Nucleus accumbens (tissue), 56 donors: Measurements from ENCODE around the gene ING1.

Experiments
- DNase-seq, 56 donors: peaks; one replicate each; lab custom pipeline; 2025; lab: John Stamatoyannopoulos, UW

The ING1 gene

GRCh38 chr13:110766671-110767430 lies 53.4 kb downstream of the ING1 start:
- no peak for DNase-seq

GRCh38 chr13:110767476-110767875 lies 54.0 kb downstream of the ING1 start:
- DNase-seq = no peak

GRCh38 chr13:110769097-110769496 lies 55.6 kb downstream of the ING1 start:
- no peak for DNase-seq

GRCh38 chr13:110770678-110771077 lies 57.2 kb downstream of the ING1 start:
- no peak for DNase-seq

GRCh38 chr13:110771194-110771593 lies 57.7 kb downstream of the ING1 start:
- no peak for DNase-seq

GRCh38 chr13:110772091-110772984 lies 58.8 kb downstream of the ING1 start:
- DNase-seq = no peak
